SU-DHL-6 (cell line): ENCODE data around the gene RFTN1.
A peak's percentile ranks its signal among the peaks of the same experiment; 100 is the strongest.

Experiments
- H2AFZ ChIP-seq: fragments of 200-600 bp; sonication (generic); 2 replicates; pipeline ENCODE4 v1.6.1; 2014; ENCODE audit warnings: low read depth, mild to moderate bottlenecking, moderate library complexity, mixed read lengths, antibody characterized with exemption, low read length; ENCODE audit not compliant: severe bottlenecking
- H3F3A ChIP-seq: fragments of 200-600 bp; shearing (Covaris generic); 2 replicates; pipeline ENCODE4 v1.6.0; 2016; ENCODE audit warnings: antibody characterized with exemption, mild to moderate bottlenecking; ENCODE audit not compliant: insufficient read depth
- H3K27ac ChIP-seq: fragments of 200-600 bp; sonication (generic); 2 replicates; pipeline ENCODE4 v1.5.1; 2016; ENCODE audit warnings: low read depth, mild to moderate bottlenecking, low read length, moderate library complexity, mixed read lengths
- H3K27me3 ChIP-seq: fragments of 200-600 bp; sonication (generic), shearing (Covaris generic); 2 replicates; pipeline ENCODE4 v1.6.0; 2014; ENCODE audit warnings: mild to moderate bottlenecking, low read length
- H3K36me3 ChIP-seq: fragments of 200-600 bp; sonication (generic); 2 replicates; pipeline ENCODE4 v1.6.1; 2014; ENCODE audit warnings: mild to moderate bottlenecking, low read length, mixed read lengths
- H3K4me2 ChIP-seq: fragments of 300-600, 200-600 bp; shearing (Covaris generic), sonication (generic); 2 replicates; pipeline ENCODE4 v1.6.0; 2014; ENCODE audit warnings: low read length, low read depth, mild to moderate bottlenecking; ENCODE audit not compliant: poor library complexity, severe bottlenecking
- H3K4me3 ChIP-seq: fragments of 200-600 bp; sonication (generic); 2 replicates; pipeline ENCODE4 v1.5.1; 2014; ENCODE audit warnings: antibody characterized with exemption, low read length, mild to moderate bottlenecking, mixed read lengths; ENCODE audit not compliant: insufficient read depth, poor library complexity, severe bottlenecking
- H3K79me2 ChIP-seq: fragments of 200-600 bp; sonication (generic); 2 replicates; pipeline ENCODE4 v1.6.1; 2014; ENCODE audit warnings: mild to moderate bottlenecking, low read length, moderate library complexity; ENCODE audit not compliant: insufficient read depth
- H3K9ac ChIP-seq: fragments of 200-600 bp; sonication (generic); 2 replicates; pipeline ENCODE4 v1.7.0; 2014; ENCODE audit warnings: mild to moderate bottlenecking, low read length
- H3K9me2 ChIP-seq: fragments of 200-600 bp; sonication (generic); replicated peaks from 2 replicates; pipeline ENCODE4 v1.6.1; 2014; ENCODE audit warnings: low read length; ENCODE audit not compliant: insufficient read depth
- H3K9me3 ChIP-seq: fragments of 200-600 bp; sonication (generic); 2 replicates; pipeline ENCODE4 v1.6.1; 2014; ENCODE audit warnings: low read length, mixed read lengths; ENCODE audit not compliant: insufficient read depth
- H4K20me1 ChIP-seq: fragments of 200-600 bp; sonication (generic); 2 replicates; pipeline ENCODE4 v1.6.1; 2014; ENCODE audit warnings: low read depth, mild to moderate bottlenecking, antibody characterized with exemption, low read length, moderate library complexity, mixed read lengths
- EZH2phosphoT487 ChIP-seq: fragments of 200-600 bp; sonication (generic), shearing (Covaris generic); conservative IDR thresholded peaks from 2 replicates; pipeline ENCODE4 v1.6.1; 2018; ENCODE audit warnings: mild to moderate bottlenecking, antibody characterized with exemption, low read length, moderate library complexity, mixed read lengths
- TF ChIP-seq, protein P1 (sequence below): fragments of 200-600 bp; sonication (generic); IDR thresholded peaks from one replicate; pipeline ENCODE4 v1.5.1; 2017; ENCODE audit warnings: antibody characterized with exemption, mild to moderate bottlenecking, low read length, moderate library complexity; ENCODE audit not compliant: insufficient read depth, poor library complexity, severe bottlenecking

The RFTN1 gene

GRCh38 chr3:16486201-16486600 is 27.3 kb downstream of the RFTN1 start:
- Histone ChIP-seq H3K4me2 (no peak overlapping the region), H3K9me2 (no peaks in the 10 kb centered on the region), H4K20me1 (peaks cover 28% of the 10 kb centered on the region; the same call in 1 of the 2 replicates), H2AFZ (no peak overlapping the region), H3K79me2 (peaks cover 100% of the 10 kb centered on the region), H3K27me3 (no peaks in the 10 kb centered on the region), H3K4me3 (no peak overlapping the region), H3K27ac (peak overlapping the region; percentile 62; the same call in 1 of the 2 replicates), H3F3A (peaks cover 26% of the 10 kb centered on the region), H3K36me3 (peaks cover 36% of the 10 kb centered on the region), H3K9ac (no peak overlapping the region), H3K9me3 (no peaks in the 10 kb centered on the region)
- TF ChIP-seq, protein P1, sequence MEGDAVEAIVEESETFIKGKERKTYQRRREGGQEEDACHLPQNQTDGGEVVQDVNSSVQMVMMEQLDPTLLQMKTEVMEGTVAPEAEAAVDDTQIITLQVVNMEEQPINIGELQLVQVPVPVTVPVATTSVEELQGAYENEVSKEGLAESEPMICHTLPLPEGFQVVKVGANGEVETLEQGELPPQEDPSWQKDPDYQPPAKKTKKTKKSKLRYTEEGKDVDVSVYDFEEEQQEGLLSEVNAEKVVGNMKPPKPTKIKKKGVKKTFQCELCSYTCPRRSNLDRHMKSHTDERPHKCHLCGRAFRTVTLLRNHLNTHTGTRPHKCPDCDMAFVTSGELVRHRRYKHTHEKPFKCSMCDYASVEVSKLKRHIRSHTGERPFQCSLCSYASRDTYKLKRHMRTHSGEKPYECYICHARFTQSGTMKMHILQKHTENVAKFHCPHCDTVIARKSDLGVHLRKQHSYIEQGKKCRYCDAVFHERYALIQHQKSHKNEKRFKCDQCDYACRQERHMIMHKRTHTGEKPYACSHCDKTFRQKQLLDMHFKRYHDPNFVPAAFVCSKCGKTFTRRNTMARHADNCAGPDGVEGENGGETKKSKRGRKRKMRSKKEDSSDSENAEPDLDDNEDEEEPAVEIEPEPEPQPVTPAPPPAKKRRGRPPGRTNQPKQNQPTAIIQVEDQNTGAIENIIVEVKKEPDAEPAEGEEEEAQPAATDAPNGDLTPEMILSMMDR, result no peak
- TF ChIP-seq EZH2phosphoT487, result no peak

- H3K9ac ChIP-seq, result no peak overlapping the region
- peak overlapping the region; percentile 62 for H3K27ac ChIP-seq
- H3K4me2 ChIP-seq, result peak overlapping the region; percentile 2
- H3K36me3 ChIP-seq, result peaks cover 38% of the 10 kb centered on the region
- H3K4me3 ChIP-seq, result no peak overlapping the region
- H3K27me3 ChIP-seq, result no peaks in the 10 kb centered on the region
- peaks cover 27% of the 10 kb centered on the region for H3F3A ChIP-seq
- no peaks in the 10 kb centered on the region for H3K9me3 ChIP-seq
- peaks cover 100% of the 10 kb centered on the region for H3K79me2 ChIP-seq
- H2AFZ ChIP-seq, result no peak overlapping the region
- H3K9me2 ChIP-seq, result no peaks in the 10 kb centered on the region
- H4K20me1 ChIP-seq, result peaks cover 32% of the 10 kb centered on the region
- TF ChIP-seq, protein P1, result no peak
- no peak for TF ChIP-seq EZH2phosphoT487
Observed at GRCh38 chr3:16485395-16485992, 28.0 kb downstream of the RFTN1 start.

GRCh38 chr3:16484984-16485383 is 28.5 kb downstream of the RFTN1 start:
- peaks cover 34% of the 10 kb centered on the region for H4K20me1 ChIP-seq
- H3K9ac ChIP-seq, result no peak overlapping the region
- H3K36me3 ChIP-seq, result peaks cover 41% of the 10 kb centered on the region
- no peak overlapping the region for H3K4me3 ChIP-seq
- peaks cover 100% of the 10 kb centered on the region for H3K79me2 ChIP-seq
- peak overlapping the region; percentile 2 for H3K4me2 ChIP-seq
- H3K27me3 ChIP-seq, result no peaks in the 10 kb centered on the region
- peak overlapping the region; percentile 62 for H3K27ac ChIP-seq
- TF ChIP-seq, protein P1, result no peak
- no peak for TF ChIP-seq EZH2phosphoT487
- H2AFZ ChIP-seq, result no peak overlapping the region
- H3F3A ChIP-seq, result peaks cover 27% of the 10 kb centered on the region
- no peaks in the 10 kb centered on the region for H3K9me3 ChIP-seq
- H3K9me2 ChIP-seq, result no peaks in the 10 kb centered on the region
